GM06990 (cell line): ENCODE results near the gene HS2ST1.

Experiments used
- DNase-seq: peaks from one replicate; pipeline ENCODE4 v3.0.0-alpha.2; 2011; ENCODE audit not compliant: insufficient read length; ENCODE audit errors: extremely low read depth
- H3K27me3 ChIP-seq: replicated peaks from 2 replicates; pipeline ENCODE4 v1.6.0; 2011; ENCODE audit warnings: low read length; ENCODE audit not compliant: control insufficient read depth, insufficient read depth
- H3K36me3 ChIP-seq: 2 replicates; pipeline ENCODE4 v1.5.1; 2011; ENCODE audit warnings: low read length; ENCODE audit not compliant: control insufficient read depth, insufficient read depth
- H3K4me3 ChIP-seq: replicated peaks from 2 replicates; pipeline ENCODE4 v1.5.1; 2011; ENCODE audit warnings: low read depth, mild to moderate bottlenecking, control low read depth, low read length
- TF ChIP-seq, protein P1 (sequence below): IDR thresholded peaks from 2 replicates; pipeline ENCODE4 v1.5.1; 2011; ENCODE audit warnings: low read length, control low read depth, mild to moderate bottlenecking, inconsistent platforms; ENCODE audit not compliant: insufficient read depth, poor library complexity, severe bottlenecking

Gene HS2ST1

DNA sequence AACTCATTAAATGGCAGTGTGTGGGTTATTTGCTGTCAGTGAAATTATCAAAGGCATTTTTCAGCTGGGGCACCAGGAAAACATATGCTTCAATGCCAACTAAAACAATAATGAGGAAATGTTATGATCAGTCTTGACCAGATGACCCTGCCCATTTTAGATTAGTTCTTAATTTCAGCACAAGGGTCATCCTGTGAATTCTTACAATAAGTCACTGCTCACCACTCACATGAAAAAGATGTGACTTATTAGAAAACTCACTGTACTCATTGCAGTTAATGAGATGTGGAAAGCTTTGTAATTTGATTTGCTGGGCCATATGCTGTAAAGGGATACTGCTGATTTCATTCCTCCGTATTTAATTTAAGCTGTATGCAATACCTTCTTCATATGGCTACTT is 235.7 kb downstream of the HS2ST1 start:
- TF ChIP-seq, protein P1, sequence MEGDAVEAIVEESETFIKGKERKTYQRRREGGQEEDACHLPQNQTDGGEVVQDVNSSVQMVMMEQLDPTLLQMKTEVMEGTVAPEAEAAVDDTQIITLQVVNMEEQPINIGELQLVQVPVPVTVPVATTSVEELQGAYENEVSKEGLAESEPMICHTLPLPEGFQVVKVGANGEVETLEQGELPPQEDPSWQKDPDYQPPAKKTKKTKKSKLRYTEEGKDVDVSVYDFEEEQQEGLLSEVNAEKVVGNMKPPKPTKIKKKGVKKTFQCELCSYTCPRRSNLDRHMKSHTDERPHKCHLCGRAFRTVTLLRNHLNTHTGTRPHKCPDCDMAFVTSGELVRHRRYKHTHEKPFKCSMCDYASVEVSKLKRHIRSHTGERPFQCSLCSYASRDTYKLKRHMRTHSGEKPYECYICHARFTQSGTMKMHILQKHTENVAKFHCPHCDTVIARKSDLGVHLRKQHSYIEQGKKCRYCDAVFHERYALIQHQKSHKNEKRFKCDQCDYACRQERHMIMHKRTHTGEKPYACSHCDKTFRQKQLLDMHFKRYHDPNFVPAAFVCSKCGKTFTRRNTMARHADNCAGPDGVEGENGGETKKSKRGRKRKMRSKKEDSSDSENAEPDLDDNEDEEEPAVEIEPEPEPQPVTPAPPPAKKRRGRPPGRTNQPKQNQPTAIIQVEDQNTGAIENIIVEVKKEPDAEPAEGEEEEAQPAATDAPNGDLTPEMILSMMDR, result no peak
- Histone ChIP-seq H3K36me3 (no peaks in the 10 kb centered on the region), H3K4me3 (no peak overlapping the region), H3K27me3 (peaks cover 1% of the 10 kb centered on the region; the same call in 1 of the 2 replicates)
- DNase-seq, result no peak

DNA sequence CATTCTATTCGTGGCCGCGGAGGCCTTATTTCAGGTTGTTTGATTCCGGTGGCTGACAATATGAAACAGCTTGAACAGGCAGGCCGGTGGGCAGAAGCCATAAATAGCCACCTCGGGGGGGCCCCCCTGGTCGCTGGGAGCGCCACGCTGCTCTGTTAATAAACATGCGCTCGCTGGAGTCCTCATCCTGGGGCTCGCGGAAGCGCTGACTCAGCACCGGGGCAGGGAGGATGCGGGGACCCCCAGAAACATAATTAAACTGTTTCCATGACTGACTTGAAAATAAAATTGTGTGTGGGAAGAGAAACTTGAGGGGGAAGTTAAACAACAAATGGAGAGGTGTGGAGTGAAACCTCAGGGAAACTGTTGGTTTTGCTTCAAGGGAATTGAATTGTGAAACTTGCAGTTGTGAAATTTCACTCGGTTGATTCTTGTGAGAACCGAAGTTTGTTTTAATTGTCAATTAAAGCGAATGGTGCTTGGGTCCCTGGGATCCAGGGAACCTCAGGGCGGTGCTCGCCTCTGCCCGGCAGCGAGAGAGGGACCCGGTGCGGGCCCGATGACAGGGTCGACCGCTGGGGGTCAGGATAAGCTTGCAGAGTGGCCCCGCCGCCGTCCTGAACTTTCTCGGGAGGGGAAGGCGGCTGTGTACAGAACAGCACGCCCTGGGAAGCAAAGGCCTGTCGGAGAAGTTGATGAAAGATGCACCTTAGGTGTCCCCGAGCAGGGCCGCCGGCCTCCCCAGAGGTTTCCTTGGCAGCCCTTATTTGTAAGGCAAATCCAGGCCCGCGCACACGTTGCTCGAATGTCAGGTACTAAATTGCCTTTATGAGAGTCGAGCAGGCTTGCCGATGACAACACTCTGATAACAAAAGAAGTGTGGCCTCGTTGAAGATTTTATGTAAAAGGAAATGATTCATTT is 237.3 kb downstream of the HS2ST1 start:
- Histone ChIP-seq H3K36me3 (no peaks in the 10 kb centered on the region), H3K27me3 (peaks cover 1% of the 10 kb centered on the region; the same call in 1 of the 2 replicates), H3K4me3 (peak overlapping the region; percentile 39)
- DNase-seq, result peak; percentile 83
- TF ChIP-seq, protein P1, result peak; percentile 62

DNA sequence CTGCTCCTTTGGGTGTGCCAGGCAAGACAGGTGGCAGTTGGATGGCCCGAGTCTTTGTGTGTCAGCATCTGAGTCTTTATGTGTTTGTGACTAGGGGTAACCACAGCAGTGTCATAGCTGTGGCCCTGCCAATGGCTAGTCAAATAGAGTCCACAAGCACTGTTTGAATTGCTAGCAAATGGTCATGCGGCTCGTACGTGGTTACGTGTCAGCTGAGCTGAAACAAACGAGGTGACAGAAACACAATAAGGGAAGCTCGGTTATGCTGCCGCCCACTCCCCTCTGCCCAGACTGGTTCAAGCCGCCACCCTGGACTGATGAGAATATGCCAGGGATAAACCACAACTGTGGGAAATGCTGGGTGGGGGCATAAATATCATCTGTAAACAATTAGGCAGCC is 239.9 kb downstream of the HS2ST1 start:
- no peak for DNase-seq
- TF ChIP-seq, protein P1, result no peak
- Histone ChIP-seq H3K4me3 (no peak overlapping the region), H3K36me3 (no peaks in the 10 kb centered on the region), H3K27me3 (no peaks in the 10 kb centered on the region; the same call in 1 of the 2 replicates)

DNA sequence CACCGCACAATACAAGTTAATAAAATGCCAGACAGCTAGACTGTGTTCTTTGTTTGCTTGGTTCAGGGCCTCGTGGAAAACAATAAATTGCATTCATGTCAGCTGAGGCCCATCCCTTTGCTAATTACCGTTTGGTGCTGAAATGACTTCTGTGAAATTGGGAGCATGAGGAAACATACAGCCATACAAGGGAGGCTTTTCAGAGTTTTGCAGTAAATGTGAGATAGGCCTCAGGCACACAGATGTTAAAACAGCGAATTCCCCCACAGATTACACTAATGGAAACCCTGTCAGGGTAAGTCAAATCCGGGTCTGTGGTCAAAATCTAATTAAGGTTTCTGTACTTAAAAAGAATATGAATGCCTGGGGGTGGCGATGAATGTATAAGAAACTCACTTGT is 240.7 kb downstream of the HS2ST1 start:
- peak; percentile 13 for DNase-seq
- H3K36me3 ChIP-seq, result no peaks in the 10 kb centered on the region
- H3K27me3 ChIP-seq, result no peaks in the 10 kb centered on the region; the same call in 1 of the 2 replicates
- no peak overlapping the region for H3K4me3 ChIP-seq
- TF ChIP-seq, protein P1, result no peak

DNA sequence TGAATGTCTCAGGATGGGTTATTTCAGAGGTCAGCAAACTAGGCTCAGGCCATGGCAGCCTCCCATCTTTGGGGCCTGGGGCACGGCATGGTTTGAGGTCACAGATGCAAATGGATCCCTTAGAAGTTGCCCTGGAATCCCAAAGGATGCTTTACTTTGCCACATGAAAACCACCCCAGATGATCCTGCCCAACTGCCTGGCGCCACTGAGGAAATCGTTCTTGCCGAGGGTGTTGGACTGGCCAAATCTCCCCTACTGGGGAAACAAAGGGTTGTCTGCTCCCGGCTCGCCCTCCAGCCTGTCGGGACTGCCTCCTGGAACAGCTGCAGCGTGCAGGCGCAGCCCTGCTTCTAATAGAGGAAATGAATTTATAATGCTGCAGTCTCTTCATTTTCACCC is 241.2 kb downstream of the HS2ST1 start:
- Histone ChIP-seq H3K36me3 (no peaks in the 10 kb centered on the region), H3K4me3 (no peak overlapping the region), H3K27me3 (no peaks in the 10 kb centered on the region; the same call in 1 of the 2 replicates)
- TF ChIP-seq, protein P1, result no peak
- no peak for DNase-seq
